SK-N-SH treated with all-trans-retinoic acid at 6 μM for 48 hours (cell line): Measurements from ENCODE around the gene DHX58.

ENCODE experiments used
- GLIS3 ChIP-seq: fragments of 250-450 bp; sonication (Bioruptor Pico); IDR thresholded peaks from 2 replicates; pipeline ENCODE4 v1.5.0; 2020; ENCODE audit warnings: mild to moderate bottlenecking, moderate library complexity
- ZFP3 ChIP-seq: fragments of 250-450 bp; sonication (Bioruptor Pico); IDR thresholded peaks from 2 replicates; pipeline ENCODE4 v1.5.0; 2020; ENCODE audit warnings: mild to moderate bottlenecking, moderate library complexity
- TF ChIP-seq, protein P1 (sequence below): fragments of 250-450 bp; sonication (Bioruptor Pico); IDR thresholded peaks from 2 replicates; pipeline ENCODE4 v1.5.1; 2021; ENCODE audit warnings: mild to moderate bottlenecking, moderate library complexity
- TF ChIP-seq, protein P2 (sequence below): fragments of 250-450 bp; sonication (Bioruptor Pico); IDR thresholded peaks from 2 replicates; pipeline ENCODE4 v1.8.0; 2020; ENCODE audit warnings: mild to moderate bottlenecking, moderate library complexity, borderline replicate concordance

DNA sequence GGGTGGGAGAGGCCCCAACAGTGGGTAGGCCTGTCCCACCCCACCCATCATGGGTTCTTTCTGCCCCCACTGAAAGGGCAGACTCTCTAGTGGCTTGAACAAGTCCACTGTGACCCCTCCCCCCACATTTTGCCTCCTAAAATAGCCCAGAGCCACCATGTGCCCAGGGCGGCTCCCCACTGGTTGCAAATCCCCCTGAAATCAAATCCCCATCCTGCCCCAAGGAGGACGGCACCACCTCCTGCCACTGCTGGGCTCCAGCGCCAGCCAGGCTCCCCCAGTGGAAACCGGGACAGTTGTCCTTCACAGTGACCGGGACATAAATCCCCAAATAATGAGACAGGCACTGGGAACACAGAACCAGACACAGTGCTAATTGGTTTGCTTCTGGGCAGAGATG is 34.8 kb downstream of the DHX58 start:
- TF ChIP-seq, protein P1, sequence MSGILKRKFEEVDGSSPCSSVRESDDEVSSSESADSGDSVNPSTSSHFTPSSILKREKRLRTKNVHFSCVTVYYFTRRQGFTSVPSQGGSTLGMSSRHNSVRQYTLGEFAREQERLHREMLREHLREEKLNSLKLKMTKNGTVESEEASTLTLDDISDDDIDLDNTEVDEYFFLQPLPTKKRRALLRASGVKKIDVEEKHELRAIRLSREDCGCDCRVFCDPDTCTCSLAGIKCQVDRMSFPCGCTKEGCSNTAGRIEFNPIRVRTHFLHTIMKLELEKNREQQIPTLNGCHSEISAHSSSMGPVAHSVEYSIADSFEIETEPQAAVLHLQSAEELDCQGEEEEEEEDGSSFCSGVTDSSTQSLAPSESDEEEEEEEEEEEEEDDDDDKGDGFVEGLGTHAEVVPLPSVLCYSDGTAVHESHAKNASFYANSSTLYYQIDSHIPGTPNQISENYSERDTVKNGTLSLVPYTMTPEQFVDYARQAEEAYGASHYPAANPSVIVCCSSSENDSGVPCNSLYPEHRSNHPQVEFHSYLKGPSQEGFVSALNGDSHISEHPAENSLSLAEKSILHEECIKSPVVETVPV (CRISPR knock-in tag): no peak
- TF ChIP-seq ZFP3 (CRISPR knock-in tag) (no peak), GLIS3 (no peak)
- TF ChIP-seq, protein P2, sequence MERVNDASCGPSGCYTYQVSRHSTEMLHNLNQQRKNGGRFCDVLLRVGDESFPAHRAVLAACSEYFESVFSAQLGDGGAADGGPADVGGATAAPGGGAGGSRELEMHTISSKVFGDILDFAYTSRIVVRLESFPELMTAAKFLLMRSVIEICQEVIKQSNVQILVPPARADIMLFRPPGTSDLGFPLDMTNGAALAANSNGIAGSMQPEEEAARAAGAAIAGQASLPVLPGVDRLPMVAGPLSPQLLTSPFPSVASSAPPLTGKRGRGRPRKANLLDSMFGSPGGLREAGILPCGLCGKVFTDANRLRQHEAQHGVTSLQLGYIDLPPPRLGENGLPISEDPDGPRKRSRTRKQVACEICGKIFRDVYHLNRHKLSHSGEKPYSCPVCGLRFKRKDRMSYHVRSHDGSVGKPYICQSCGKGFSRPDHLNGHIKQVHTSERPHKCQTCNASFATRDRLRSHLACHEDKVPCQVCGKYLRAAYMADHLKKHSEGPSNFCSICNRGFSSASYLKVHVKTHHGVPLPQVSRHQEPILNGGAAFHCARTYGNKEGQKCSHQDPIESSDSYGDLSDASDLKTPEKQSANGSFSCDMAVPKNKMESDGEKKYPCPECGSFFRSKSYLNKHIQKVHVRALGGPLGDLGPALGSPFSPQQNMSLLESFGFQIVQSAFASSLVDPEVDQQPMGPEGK: no peak
